ENCODE measurements around the gene TCF19. TPM values are rescaled to one million over a fixed set of nuclear protein-coding genes. Genes with fewer than 3 reads are reported as not detected.

Gene TCF19
- total and polyA plus RNA-seq, 10 of the 15 experiments (the other 5 are each of a cell fraction or from before 2014, with no cell fraction given) = 7.7 to 103 (median 53.3) TPM

- no peak for TF ChIP-seq HSF1 (IDR thresholded peaks at IDR 0.05; ENCODE audit: low read depth, low read length)
- peak; percentile 81 to 93; a peak in 3 of 4 replicates for TF ChIP-seq BHLHE40 (IDR thresholded peaks at IDR 0.05; ENCODE audit: borderline replicate concordance in 1 of 2, low read depth in 2 of 2, low read length in 1 of 2)
- no peak for TF ChIP-seq PBX3 (IDR thresholded peaks at IDR 0.05; ENCODE audit: insufficient replicate concordance, low read depth, low read length)
- TF ChIP-seq POU2F2 (IDR thresholded peaks at IDR 0.05; ENCODE audit: borderline replicate concordance, low read depth, low read length) = no peak
- no peak for TF ChIP-seq BMI1 (IDR thresholded peaks at IDR 0.05; ENCODE audit: borderline replicate concordance)
- no peak; the same call in 1 of the 2 replicates for TF ChIP-seq HCFC1 (IDR thresholded peaks at IDR 0.05; ENCODE audit: low read length)
- TF ChIP-seq NKRF (conservative IDR thresholded peaks at IDR 0.05) = peak; percentile 99
- TF ChIP-seq HDAC6 (IDR thresholded peaks at IDR 0.05; ENCODE audit: unreplicated experiment) = no peak
- no peak for TF ChIP-seq KDM1A (IDR thresholded peaks at IDR 0.05; ENCODE audit: borderline replicate concordance)
- no peak for TF ChIP-seq JUNB (IDR thresholded peaks at IDR 0.05)
- peak; percentile 84 for TF ChIP-seq MXI1 (IDR thresholded peaks at IDR 0.05; ENCODE audit: low read depth, low read length)
- TF ChIP-seq MAX (IDR thresholded peaks at IDR 0.05; ENCODE audit: low read depth, low read length) = no peak; the same call in 1 of the 2 replicates
- TF ChIP-seq POLR2AphosphoS2 (IDR thresholded peaks at IDR 0.05; ENCODE audit: low read depth, low read length) = no peak
- TF ChIP-seq HDGF (IDR thresholded peaks at IDR 0.05) = 0 out of 2 replicates have a peak, but pooled peaks have one; percentile 78
- TF ChIP-seq RBBP5 (conservative IDR thresholded peaks at IDR 0.05) = no peak
- no peak for TF ChIP-seq BRCA1 (IDR thresholded peaks at IDR 0.05; ENCODE audit: low read depth, low read length)
- TF ChIP-seq E4F1 (IDR thresholded peaks at IDR 0.05; ENCODE audit: borderline replicate concordance, partially characterized antibody) = peak; percentile 39
- TF ChIP-seq POLR2AphosphoS5 (IDR thresholded peaks at IDR 0.05; ENCODE audit: low read length) = 0 out of 2 replicates have a peak, but pooled peaks have one; percentile 31
- TF ChIP-seq E2F8 (IDR thresholded peaks at IDR 0.05; ENCODE audit: low read depth, partially characterized antibody) = peak; percentile 94
These were observed at the start of gene TCF19 (continued) for GRCh38 chr6:31158140-31158862.

Data from GM12878 (cell line).